Liver (tissue), 3 donors: ENCODE results near the gene SMKR1.

Experiments used
- EGR1 ChIP-seq, 2 donors: IDR thresholded peaks; 2 replicates each; pipeline ENCODE4 v1.6.1; 2016 to 2018; ENCODE audit warnings: antibody characterized with exemption in 2 of 2, low read depth in 2 of 2
- FOXA1 ChIP-seq: IDR thresholded peaks from 2 replicates; pipeline ENCODE4 v1.6.1; 2016; ENCODE audit warnings: antibody characterized with exemption
- GABPA ChIP-seq, 2 donors: IDR thresholded peaks in 1 of 2; conservative IDR thresholded peaks in 1 of 2; 2 replicates each; pipeline ENCODE4 v1.6.1; 2016; ENCODE audit warnings: antibody characterized with exemption in 2 of 2, mild to moderate bottlenecking in 1 of 2, moderate library complexity in 1 of 2
- HNF4A ChIP-seq, 2 donors: conservative IDR thresholded peaks; 2 replicates each; pipeline ENCODE4 v1.6.1; 2016; ENCODE audit warnings: antibody characterized with exemption in 2 of 2, mild to moderate bottlenecking in 2 of 2
- MAX ChIP-seq: IDR thresholded peaks from 2 replicates; pipeline ENCODE4 v1.6.1; 2016; ENCODE audit warnings: antibody characterized with exemption
- RAD21 ChIP-seq, 2 donors: IDR thresholded peaks; 2 replicates each; pipeline ENCODE4 v1.6.1; 2016; ENCODE audit warnings: antibody characterized with exemption in 2 of 2, mild to moderate bottlenecking in 2 of 2
- SP1 ChIP-seq: IDR thresholded peaks from 2 replicates; pipeline ENCODE4 v1.6.1; 2018; ENCODE audit warnings: antibody characterized with exemption, mild to moderate bottlenecking
- TAF1 ChIP-seq: conservative IDR thresholded peaks from 2 replicates; pipeline ENCODE4 v1.6.1; 2016; ENCODE audit warnings: antibody characterized with exemption, mild to moderate bottlenecking
- YY1 ChIP-seq: IDR thresholded peaks from 2 replicates; pipeline ENCODE4 v1.6.1; 2016; ENCODE audit warnings: antibody characterized with exemption, mild to moderate bottlenecking
- TF ChIP-seq, protein P1 (sequence below): fragments of 150-350 bp; IDR thresholded peaks from 2 replicates; pipeline ENCODE4 v1.5.1; 2017; ENCODE audit warnings: improper control_type of control experiment, low read depth, low read length; ENCODE audit not compliant: missing input control
- TF ChIP-seq, protein P2 (sequence below): IDR thresholded peaks from 2 replicates; pipeline ENCODE4 v1.6.1; 2016; ENCODE audit warnings: antibody characterized with exemption, mild to moderate bottlenecking
- donor health status: healthy.
- donor health status: healthy.

GRCh38 chr7:129454249-129454551, 48.1 kb upstream of the SMKR1 start:
- TF ChIP-seq SP1 (no peak), GABPA (IDR thresholded peaks at IDR 0.05 in 1 of 2, conservative IDR thresholded peaks at IDR 0.05 in 1 of 2) (no peak), EGR1 (IDR thresholded peaks at IDR 0.05; ENCODE audit: low read depth in 2 of 2) (no peak), HNF4A (conservative IDR thresholded peaks at IDR 0.05) (no peak), TAF1 (no peak), MAX (no peak), RAD21 (IDR thresholded peaks at IDR 0.05) (no peak), YY1 (no peak), FOXA1 (no peak)
- TF ChIP-seq, protein P1, sequence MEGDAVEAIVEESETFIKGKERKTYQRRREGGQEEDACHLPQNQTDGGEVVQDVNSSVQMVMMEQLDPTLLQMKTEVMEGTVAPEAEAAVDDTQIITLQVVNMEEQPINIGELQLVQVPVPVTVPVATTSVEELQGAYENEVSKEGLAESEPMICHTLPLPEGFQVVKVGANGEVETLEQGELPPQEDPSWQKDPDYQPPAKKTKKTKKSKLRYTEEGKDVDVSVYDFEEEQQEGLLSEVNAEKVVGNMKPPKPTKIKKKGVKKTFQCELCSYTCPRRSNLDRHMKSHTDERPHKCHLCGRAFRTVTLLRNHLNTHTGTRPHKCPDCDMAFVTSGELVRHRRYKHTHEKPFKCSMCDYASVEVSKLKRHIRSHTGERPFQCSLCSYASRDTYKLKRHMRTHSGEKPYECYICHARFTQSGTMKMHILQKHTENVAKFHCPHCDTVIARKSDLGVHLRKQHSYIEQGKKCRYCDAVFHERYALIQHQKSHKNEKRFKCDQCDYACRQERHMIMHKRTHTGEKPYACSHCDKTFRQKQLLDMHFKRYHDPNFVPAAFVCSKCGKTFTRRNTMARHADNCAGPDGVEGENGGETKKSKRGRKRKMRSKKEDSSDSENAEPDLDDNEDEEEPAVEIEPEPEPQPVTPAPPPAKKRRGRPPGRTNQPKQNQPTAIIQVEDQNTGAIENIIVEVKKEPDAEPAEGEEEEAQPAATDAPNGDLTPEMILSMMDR: no peak
- TF ChIP-seq, protein P2, sequence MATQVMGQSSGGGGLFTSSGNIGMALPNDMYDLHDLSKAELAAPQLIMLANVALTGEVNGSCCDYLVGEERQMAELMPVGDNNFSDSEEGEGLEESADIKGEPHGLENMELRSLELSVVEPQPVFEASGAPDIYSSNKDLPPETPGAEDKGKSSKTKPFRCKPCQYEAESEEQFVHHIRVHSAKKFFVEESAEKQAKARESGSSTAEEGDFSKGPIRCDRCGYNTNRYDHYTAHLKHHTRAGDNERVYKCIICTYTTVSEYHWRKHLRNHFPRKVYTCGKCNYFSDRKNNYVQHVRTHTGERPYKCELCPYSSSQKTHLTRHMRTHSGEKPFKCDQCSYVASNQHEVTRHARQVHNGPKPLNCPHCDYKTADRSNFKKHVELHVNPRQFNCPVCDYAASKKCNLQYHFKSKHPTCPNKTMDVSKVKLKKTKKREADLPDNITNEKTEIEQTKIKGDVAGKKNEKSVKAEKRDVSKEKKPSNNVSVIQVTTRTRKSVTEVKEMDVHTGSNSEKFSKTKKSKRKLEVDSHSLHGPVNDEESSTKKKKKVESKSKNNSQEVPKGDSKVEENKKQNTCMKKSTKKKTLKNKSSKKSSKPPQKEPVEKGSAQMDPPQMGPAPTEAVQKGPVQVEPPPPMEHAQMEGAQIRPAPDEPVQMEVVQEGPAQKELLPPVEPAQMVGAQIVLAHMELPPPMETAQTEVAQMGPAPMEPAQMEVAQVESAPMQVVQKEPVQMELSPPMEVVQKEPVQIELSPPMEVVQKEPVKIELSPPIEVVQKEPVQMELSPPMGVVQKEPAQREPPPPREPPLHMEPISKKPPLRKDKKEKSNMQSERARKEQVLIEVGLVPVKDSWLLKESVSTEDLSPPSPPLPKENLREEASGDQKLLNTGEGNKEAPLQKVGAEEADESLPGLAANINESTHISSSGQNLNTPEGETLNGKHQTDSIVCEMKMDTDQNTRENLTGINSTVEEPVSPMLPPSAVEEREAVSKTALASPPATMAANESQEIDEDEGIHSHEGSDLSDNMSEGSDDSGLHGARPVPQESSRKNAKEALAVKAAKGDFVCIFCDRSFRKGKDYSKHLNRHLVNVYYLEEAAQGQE: no peak
